Measurements from ENCODE around the gene ZNF710. TPM values are rescaled to one million over a fixed set of nuclear protein-coding genes. Genes with fewer than 3 reads are reported as not detected.
A peak's percentile ranks its signal among the peaks of the same experiment; 100 is the strongest.
"Not testable (repeated sequence)": the region's sequence is repeated elsewhere in the genome, so short reads cannot be mapped to it uniquely, and the experiment has no call there.

Gene ZNF710
- total RNA-seq, 1 experiment from 2014 or later: 10.0 TPM

DNA sequence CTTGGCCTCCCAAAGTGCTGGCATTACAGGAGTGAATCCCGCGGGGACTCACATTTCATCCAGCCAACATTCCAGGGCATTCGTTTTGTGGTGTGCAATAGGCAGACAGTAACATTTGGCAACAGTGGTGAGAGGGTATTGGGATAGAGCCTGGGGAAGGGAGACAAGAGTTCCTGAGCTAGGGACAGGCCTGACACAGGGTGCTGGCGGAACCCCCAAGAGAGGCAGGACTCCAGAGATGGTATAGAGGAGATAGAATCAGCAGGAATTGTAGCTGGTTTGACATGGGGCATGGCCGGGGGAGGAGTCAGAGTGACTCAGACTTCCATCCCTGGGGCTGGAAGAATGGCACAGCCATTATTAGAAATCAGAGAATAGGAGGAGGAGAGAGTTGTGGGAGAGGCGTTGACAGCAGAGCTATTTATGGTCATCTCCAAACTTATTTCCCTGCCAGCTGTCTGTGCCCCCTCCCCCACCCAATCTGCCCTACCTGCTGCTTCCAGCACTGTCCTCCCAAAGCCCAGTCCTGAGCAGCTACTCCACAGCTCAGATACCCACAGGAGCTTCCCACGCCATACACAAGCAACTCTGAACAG, 105.5 kb downstream of the ZNF710 start:
- intact Hi-C loops (cut with micrococcal nuclease): no loop called here
- H3K4me2 ChIP-seq (ENCODE audit: low read length): peak overlapping the region; percentile 54
- DNase-seq (ENCODE audit: low read depth, low spot score): no peak

DNA sequence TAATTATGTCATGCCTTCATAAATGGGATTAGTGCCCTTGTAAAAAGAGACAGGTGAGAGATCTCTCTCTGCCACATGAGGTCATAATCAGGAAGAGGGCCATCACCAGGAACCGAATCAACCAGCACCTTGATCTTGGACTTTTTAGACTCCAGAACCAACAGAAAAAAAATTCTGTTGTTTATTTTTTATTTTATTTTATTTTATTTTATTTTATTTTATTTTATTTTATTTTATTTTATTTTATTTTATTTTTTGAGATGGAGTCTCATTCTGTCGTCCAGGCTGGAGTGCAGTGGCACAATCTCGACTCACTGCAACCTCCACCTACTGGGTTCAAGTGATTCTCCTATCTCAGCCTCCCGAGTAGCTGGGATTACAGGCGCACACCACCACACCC, 106.9 kb downstream of the ZNF710 start:
- intact Hi-C loops (cut with micrococcal nuclease); H3K79me2 ChIP-seq (ENCODE audit: insufficient read depth, low read length); H4K20me1 ChIP-seq (ENCODE audit: insufficient read depth); H3K9me2 ChIP-seq (ENCODE audit: insufficient read depth); H3K27ac ChIP-seq (ENCODE audit: low read depth, low read length); ATAC-seq; H3K27me3 ChIP-seq (ENCODE audit: insufficient read depth, low read length); H3K9me3 ChIP-seq (ENCODE audit: control insufficient read depth in 1 of 2, insufficient read depth in 1 of 2, low read depth in 1 of 2, low read length in 2 of 2); POLR2A ChIA-PET; DNase-seq (ENCODE audit: low read depth, low spot score); CTCF ChIA-PET; H2AFZ ChIP-seq (ENCODE audit: low read depth, low read length, poor library complexity, severe bottlenecking); H3K36me3 ChIP-seq (ENCODE audit: control insufficient read depth in 1 of 2, insufficient read depth in 2 of 2, low read length in 2 of 2); H3K4me3 ChIP-seq (replicated peaks in 1 of 2; ENCODE audit: low read depth in 1 of 2, low read length in 2 of 2); BruUV-seq (replicated peaks); H3K9ac ChIP-seq (ENCODE audit: low read length); RAD21 ChIA-PET (ENCODE audit: low non-redundant PET in 1 of 2, low total read pairs in 2 of 2, uncharacterized antibody in 2 of 2, unreplicated experiment in 2 of 2); H3K4me2 ChIP-seq (ENCODE audit: low read length): not testable (repeated sequence)
- peaks cover 10 to 15% of the 10 kb centered on the region in 2 experiments for H3K4me1 ChIP-seq (ENCODE audit: control insufficient read depth in 1 of 2, insufficient read depth in 2 of 2, low read length in 2 of 2)

More for the DNA sequence above, 105.5 kb downstream of the ZNF710 start:
- RAD21 ChIA-PET (ENCODE audit: low non-redundant PET in 1 of 2, low total read pairs in 2 of 2, uncharacterized antibody in 2 of 2, unreplicated experiment in 2 of 2): no interaction called here
- Histone ChIP-seq H4K20me1 (ENCODE audit: insufficient read depth) (no peaks in the 10 kb centered on the region), H2AFZ (ENCODE audit: low read depth, low read length, poor library complexity, severe bottlenecking) (peak overlapping the region; percentile 86), H3K9ac (ENCODE audit: low read length) (no peak overlapping the region), H3K4me3 (replicated peaks in 1 of 2; ENCODE audit: low read depth in 1 of 2, low read length in 2 of 2) (no peak overlapping the region), H3K4me1 (ENCODE audit: control insufficient read depth in 1 of 2, insufficient read depth in 2 of 2, low read length in 2 of 2) (peaks cover 10 to 23% of the 10 kb centered on the region in 2 experiments), H3K9me2 (ENCODE audit: insufficient read depth) (no peaks in the 10 kb centered on the region), H3K9me3 (ENCODE audit: control insufficient read depth in 1 of 2, insufficient read depth in 1 of 2, low read depth in 1 of 2, low read length in 2 of 2) (no peaks in the 10 kb centered on the region), H3K27ac (ENCODE audit: low read depth, low read length) (0 out of 2 replicates have a peak overlapping the region, but pooled peaks have one; percentile 28), H3K79me2 (ENCODE audit: insufficient read depth, low read length) (no peaks in the 10 kb centered on the region), H3K36me3 (ENCODE audit: control insufficient read depth in 1 of 2, insufficient read depth in 2 of 2, low read length in 2 of 2) (no peaks in the 10 kb centered on the region), H3K27me3 (ENCODE audit: insufficient read depth, low read length) (no peaks in the 10 kb centered on the region)
- CTCF ChIA-PET: interaction anchor here (1.0 to 1.2 kb wide), 2 partner anchors 20 to 187 kb away, joined by 3 to 4 read pairs; no protein-coding TSS in a partner anchor
- POLR2A ChIA-PET: no interaction called here
- ATAC-seq: peak; percentile 35
- no TSS peak for BruUV-seq (replicated peaks)
- TF ChIP-seq EZH2 (IDR thresholded peaks at IDR 0.05) (no peak), SRF (IDR thresholded peaks at IDR 0.05; ENCODE audit: low read depth) (peak; percentile 71), TCF7L2 (IDR thresholded peaks at IDR 0.05; ENCODE audit: borderline replicate concordance, extremely low read depth, insufficient read depth, insufficient read length) (no peak)

DNA sequence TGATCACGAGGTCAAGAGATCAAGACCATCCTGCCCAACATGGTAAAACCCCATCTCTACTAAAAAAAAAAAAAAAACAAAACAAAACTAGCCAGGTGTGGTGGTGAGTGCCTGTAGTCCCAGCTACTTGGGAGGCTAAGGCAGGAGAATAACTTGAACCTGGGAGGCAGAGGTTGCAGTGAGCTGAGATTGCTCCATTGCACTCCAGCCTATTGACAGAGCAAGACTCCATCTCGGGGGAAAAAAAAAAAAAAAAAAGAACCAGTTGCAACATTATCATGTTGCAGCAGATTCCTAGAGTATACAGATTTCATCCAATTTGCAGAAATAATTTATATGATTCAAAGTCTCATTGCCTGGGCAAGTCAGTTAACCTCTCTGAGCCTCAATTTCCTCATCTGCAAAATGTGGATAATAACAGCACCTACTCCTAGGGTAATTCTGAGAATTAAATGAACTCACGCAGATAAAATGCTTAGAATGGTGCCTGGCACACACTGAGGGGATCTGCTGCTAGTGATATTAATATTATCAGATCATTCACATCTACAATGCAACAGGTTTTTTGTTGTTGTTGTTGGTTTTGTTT, 108.1 kb downstream of the ZNF710 start:
- H3K36me3 ChIP-seq (ENCODE audit: control insufficient read depth in 1 of 2, insufficient read depth in 2 of 2, low read length in 2 of 2); intact Hi-C loops (cut with micrococcal nuclease); H3K4me3 ChIP-seq (replicated peaks in 1 of 2; ENCODE audit: low read depth in 1 of 2, low read length in 2 of 2); ATAC-seq; H3K9me2 ChIP-seq (ENCODE audit: insufficient read depth); CTCF ChIA-PET; H3K27ac ChIP-seq (ENCODE audit: low read depth, low read length); H3K4me2 ChIP-seq (ENCODE audit: low read length); H3K9ac ChIP-seq (ENCODE audit: low read length); H3K9me3 ChIP-seq (ENCODE audit: control insufficient read depth in 1 of 2, insufficient read depth in 1 of 2, low read depth in 1 of 2, low read length in 2 of 2); H4K20me1 ChIP-seq (ENCODE audit: insufficient read depth); BruUV-seq (replicated peaks); DNase-seq (ENCODE audit: low read depth, low spot score); RAD21 ChIA-PET (ENCODE audit: low non-redundant PET in 1 of 2, low total read pairs in 2 of 2, uncharacterized antibody in 2 of 2, unreplicated experiment in 2 of 2); POLR2A ChIA-PET; H3K27me3 ChIP-seq (ENCODE audit: insufficient read depth, low read length); H2AFZ ChIP-seq (ENCODE audit: low read depth, low read length, poor library complexity, severe bottlenecking); H3K79me2 ChIP-seq (ENCODE audit: insufficient read depth, low read length): not testable (repeated sequence)
- H3K4me1 ChIP-seq (ENCODE audit: control insufficient read depth in 1 of 2, insufficient read depth in 2 of 2, low read length in 2 of 2): peaks cover 8 to 11% of the 10 kb centered on the region in 2 experiments
